ENCODE results near the gene FAM185A.

DNA sequence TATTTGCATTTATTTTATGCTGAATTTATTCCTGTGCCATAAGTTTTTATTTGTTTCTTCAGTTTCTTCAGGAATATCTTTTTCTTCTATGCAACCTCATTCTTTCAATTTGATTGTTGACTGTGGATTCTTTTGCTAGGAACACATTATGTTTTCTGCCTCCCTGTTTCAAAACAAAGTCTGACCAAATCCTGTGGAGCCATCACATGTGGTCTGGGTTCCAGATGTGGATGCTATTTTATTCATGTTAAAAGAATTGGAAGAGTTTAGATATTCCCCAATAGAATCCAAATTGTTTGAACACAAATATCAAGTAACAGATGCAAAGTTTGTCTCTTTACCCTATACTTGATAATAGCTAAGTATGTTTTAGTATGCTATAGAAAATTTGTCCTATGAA is 107.2 kb downstream of the FAM185A start:
- TF ChIP-seq, protein P1, sequence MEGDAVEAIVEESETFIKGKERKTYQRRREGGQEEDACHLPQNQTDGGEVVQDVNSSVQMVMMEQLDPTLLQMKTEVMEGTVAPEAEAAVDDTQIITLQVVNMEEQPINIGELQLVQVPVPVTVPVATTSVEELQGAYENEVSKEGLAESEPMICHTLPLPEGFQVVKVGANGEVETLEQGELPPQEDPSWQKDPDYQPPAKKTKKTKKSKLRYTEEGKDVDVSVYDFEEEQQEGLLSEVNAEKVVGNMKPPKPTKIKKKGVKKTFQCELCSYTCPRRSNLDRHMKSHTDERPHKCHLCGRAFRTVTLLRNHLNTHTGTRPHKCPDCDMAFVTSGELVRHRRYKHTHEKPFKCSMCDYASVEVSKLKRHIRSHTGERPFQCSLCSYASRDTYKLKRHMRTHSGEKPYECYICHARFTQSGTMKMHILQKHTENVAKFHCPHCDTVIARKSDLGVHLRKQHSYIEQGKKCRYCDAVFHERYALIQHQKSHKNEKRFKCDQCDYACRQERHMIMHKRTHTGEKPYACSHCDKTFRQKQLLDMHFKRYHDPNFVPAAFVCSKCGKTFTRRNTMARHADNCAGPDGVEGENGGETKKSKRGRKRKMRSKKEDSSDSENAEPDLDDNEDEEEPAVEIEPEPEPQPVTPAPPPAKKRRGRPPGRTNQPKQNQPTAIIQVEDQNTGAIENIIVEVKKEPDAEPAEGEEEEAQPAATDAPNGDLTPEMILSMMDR (IDR thresholded peaks at IDR 0.05), result no peak
- no peak for TF ChIP-seq EZH2 (IDR thresholded peaks at IDR 0.05; ENCODE audit: borderline replicate concordance, insufficient read depth, low read depth, low read length, poor library complexity, severe bottlenecking)
